Measurements from ENCODE around the gene SERPINC1. TPM values are rescaled to one million over a fixed set of nuclear protein-coding genes. Genes with fewer than 3 reads are reported as not detected.

The SERPINC1 gene
- total and polyA plus RNA-seq, 2 of the 8 experiments (the other 6 are each of a cell fraction or from before 2014, with no cell fraction given) = 0.08 TPM; not detected in 1

DNA sequence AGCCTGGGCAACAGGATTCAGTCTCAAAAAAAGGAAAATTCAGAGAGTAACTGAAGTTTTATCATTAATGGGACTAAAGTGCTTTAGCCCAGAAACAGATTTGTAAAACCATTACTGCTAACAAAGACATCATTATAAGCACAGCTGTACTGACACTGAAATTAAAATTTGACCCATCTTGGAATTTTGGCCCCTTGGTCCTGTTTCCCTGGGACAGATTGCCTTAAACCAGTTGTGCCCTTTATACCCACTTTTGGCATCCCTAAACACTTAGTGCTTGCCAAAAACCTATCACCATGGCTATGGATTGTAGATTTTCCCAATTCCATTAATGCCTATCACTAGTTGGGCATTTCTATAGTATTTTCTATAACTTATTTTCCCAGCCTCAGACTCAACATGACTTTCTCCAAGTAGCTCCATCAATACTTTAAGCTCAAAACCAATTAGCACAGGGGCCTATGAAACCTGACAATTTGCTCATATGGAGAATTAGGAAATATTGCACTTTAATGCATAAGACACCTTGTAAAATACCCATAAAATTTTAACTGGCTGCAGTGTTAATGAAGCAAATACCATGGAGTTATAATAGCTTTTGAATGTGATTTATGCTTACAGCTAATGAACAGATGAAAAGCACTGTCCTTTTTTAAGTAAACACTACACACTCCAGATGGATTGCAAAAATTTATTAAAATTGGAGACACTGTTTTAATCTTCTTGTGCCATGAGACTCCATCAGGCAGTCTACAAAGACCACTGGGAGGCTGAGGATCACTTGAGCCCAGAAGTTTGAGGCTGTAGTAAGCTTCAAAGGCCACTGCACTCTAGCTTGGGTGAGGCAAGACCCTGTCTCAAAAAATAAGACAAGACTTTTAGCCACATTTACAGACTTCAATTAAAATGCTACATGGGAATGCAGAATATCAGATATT is 53.6 kb downstream of the SERPINC1 start (continued):
- TF ChIP-seq, protein P1, sequence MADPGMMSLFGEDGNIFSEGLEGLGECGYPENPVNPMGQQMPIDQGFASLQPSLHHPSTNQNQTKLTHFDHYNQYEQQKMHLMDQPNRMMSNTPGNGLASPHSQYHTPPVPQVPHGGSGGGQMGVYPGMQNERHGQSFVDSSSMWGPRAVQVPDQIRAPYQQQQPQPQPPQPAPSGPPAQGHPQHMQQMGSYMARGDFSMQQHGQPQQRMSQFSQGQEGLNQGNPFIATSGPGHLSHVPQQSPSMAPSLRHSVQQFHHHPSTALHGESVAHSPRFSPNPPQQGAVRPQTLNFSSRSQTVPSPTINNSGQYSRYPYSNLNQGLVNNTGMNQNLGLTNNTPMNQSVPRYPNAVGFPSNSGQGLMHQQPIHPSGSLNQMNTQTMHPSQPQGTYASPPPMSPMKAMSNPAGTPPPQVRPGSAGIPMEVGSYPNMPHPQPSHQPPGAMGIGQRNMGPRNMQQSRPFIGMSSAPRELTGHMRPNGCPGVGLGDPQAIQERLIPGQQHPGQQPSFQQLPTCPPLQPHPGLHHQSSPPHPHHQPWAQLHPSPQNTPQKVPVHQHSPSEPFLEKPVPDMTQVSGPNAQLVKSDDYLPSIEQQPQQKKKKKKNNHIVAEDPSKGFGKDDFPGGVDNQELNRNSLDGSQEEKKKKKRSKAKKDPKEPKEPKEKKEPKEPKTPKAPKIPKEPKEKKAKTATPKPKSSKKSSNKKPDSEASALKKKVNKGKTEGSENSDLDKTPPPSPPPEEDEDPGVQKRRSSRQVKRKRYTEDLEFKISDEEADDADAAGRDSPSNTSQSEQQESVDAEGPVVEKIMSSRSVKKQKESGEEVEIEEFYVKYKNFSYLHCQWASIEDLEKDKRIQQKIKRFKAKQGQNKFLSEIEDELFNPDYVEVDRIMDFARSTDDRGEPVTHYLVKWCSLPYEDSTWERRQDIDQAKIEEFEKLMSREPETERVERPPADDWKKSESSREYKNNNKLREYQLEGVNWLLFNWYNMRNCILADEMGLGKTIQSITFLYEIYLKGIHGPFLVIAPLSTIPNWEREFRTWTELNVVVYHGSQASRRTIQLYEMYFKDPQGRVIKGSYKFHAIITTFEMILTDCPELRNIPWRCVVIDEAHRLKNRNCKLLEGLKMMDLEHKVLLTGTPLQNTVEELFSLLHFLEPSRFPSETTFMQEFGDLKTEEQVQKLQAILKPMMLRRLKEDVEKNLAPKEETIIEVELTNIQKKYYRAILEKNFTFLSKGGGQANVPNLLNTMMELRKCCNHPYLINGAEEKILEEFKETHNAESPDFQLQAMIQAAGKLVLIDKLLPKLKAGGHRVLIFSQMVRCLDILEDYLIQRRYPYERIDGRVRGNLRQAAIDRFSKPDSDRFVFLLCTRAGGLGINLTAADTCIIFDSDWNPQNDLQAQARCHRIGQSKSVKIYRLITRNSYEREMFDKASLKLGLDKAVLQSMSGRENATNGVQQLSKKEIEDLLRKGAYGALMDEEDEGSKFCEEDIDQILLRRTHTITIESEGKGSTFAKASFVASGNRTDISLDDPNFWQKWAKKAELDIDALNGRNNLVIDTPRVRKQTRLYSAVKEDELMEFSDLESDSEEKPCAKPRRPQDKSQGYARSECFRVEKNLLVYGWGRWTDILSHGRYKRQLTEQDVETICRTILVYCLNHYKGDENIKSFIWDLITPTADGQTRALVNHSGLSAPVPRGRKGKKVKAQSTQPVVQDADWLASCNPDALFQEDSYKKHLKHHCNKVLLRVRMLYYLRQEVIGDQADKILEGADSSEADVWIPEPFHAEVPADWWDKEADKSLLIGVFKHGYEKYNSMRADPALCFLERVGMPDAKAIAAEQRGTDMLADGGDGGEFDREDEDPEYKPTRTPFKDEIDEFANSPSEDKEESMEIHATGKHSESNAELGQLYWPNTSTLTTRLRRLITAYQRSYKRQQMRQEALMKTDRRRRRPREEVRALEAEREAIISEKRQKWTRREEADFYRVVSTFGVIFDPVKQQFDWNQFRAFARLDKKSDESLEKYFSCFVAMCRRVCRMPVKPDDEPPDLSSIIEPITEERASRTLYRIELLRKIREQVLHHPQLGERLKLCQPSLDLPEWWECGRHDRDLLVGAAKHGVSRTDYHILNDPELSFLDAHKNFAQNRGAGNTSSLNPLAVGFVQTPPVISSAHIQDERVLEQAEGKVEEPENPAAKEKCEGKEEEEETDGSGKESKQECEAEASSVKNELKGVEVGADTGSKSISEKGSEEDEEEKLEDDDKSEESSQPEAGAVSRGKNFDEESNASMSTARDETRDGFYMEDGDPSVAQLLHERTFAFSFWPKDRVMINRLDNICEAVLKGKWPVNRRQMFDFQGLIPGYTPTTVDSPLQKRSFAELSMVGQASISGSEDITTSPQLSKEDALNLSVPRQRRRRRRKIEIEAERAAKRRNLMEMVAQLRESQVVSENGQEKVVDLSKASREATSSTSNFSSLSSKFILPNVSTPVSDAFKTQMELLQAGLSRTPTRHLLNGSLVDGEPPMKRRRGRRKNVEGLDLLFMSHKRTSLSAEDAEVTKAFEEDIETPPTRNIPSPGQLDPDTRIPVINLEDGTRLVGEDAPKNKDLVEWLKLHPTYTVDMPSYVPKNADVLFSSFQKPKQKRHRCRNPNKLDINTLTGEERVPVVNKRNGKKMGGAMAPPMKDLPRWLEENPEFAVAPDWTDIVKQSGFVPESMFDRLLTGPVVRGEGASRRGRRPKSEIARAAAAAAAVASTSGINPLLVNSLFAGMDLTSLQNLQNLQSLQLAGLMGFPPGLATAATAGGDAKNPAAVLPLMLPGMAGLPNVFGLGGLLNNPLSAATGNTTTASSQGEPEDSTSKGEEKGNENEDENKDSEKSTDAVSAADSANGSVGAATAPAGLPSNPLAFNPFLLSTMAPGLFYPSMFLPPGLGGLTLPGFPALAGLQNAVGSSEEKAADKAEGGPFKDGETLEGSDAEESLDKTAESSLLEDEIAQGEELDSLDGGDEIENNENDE (IDR thresholded peaks at IDR 0.05; ENCODE audit: insufficient replicate concordance, low read length) = peak; percentile 57
- peak; percentile 85 for TF ChIP-seq TAF7 (optimal IDR thresholded peaks at IDR 0.05; ENCODE audit: borderline replicate concordance, low read depth, low read length)
- TF ChIP-seq TCF12 (IDR thresholded peaks at IDR 0.05; ENCODE audit: low read depth, low read length) = no peak
- peak; percentile 50 for TF ChIP-seq SIRT6 (IDR thresholded peaks at IDR 0.05; ENCODE audit: low read length)
- TF ChIP-seq NANOG (IDR thresholded peaks at IDR 0.05; ENCODE audit: insufficient read depth, low read depth, low read length, poor library complexity, severe bottlenecking) = no peak
- peak; percentile 77 to 91 for TF ChIP-seq POLR2A (IDR thresholded peaks at IDR 0.05; ENCODE audit: control extremely low read depth in 1 of 2, low read depth in 2 of 2, low read length in 2 of 2)
- peak; percentile 3; the same call in 1 of the 2 replicates for TF ChIP-seq NRF1 (IDR thresholded peaks at IDR 0.05; ENCODE audit: low read depth, low read length)
- no peak for TF ChIP-seq RFX5 (IDR thresholded peaks at IDR 0.05; ENCODE audit: borderline replicate concordance, low read depth, low read length)

All from H1 (cell line).